ENCODE data around the gene FAF1.
A peak's percentile ranks its signal among the peaks of the same experiment; 100 is the strongest.
"Not testable (repeated sequence)": the region's sequence is repeated elsewhere in the genome, so short reads cannot be mapped to it uniquely, and the experiment has no call there.

Gene FAF1

GRCh38 chr1:50779801-50780200, 180.3 kb downstream of the FAF1 start:
- ATAC-seq (no peak), DNase-seq (no peak)

GRCh38 chr1:50775740-50776139, 184.3 kb downstream of the FAF1 start:
- no peak for DNase-seq
- ATAC-seq, result no peak

- DNase-seq (no peak), ATAC-seq (no peak)
Measured at GRCh38 chr1:50774759-50775351, 185.2 kb downstream of the FAF1 start.

- no peak for ATAC-seq
Measured at GRCh38 chr1:50766688-50767087, 193.4 kb downstream of the FAF1 start.

GRCh38 chr1:50756543-50756942, 203.5 kb downstream of the FAF1 start:
- not testable (repeated sequence) for ATAC-seq, DNase-seq

More at GRCh38 chr1:50766688-50767087, 193.4 kb downstream of the FAF1 start:
- no peak for DNase-seq

- not testable (repeated sequence) for DNase-seq, ATAC-seq
Measured at GRCh38 chr1:50754764-50755163, 205.3 kb downstream of the FAF1 start.

- no peak for ATAC-seq
Measured at GRCh38 chr1:50750021-50750619, 209.9 kb downstream of the FAF1 start.

GRCh38 chr1:50747394-50747793, 212.7 kb downstream of the FAF1 start:
- no peak for ATAC-seq
- DNase-seq, result no peak

More at GRCh38 chr1:50750021-50750619, 209.9 kb downstream of the FAF1 start:
- DNase-seq, result no peak

GRCh38 chr1:50742523-50742922, 217.5 kb downstream of the FAF1 start:
- ATAC-seq (no peak), DNase-seq (no peak)

- ATAC-seq, result no peak
- no peak for DNase-seq
Measured at GRCh38 chr1:50739125-50739524, 220.9 kb downstream of the FAF1 start.

GRCh38 chr1:50735443-50735842, 224.6 kb downstream of the FAF1 start:
- ATAC-seq, result no peak
- no peak for DNase-seq

- DNase-seq, ATAC-seq: not testable (repeated sequence)
Measured at GRCh38 chr1:50727578-50727977, 232.5 kb downstream of the FAF1 start.

GRCh38 chr1:50724626-50725286, 235.3 kb downstream of the FAF1 start:
- ATAC-seq (peak; percentile 19), DNase-seq (no peak)

GRCh38 chr1:50720457-50721053, 239.5 kb downstream of the FAF1 start:
- ATAC-seq (no peak), DNase-seq (no peak)

GRCh38 chr1:50719126-50719525, 240.9 kb downstream of the FAF1 start:
- ATAC-seq (no peak), DNase-seq (no peak)

- no peak for ATAC-seq
Measured at GRCh38 chr1:50717327-50717726, 242.7 kb downstream of the FAF1 start.

GRCh38 chr1:50716455-50716854, 243.6 kb downstream of the FAF1 start:
- not testable (repeated sequence) for DNase-seq, ATAC-seq

More at GRCh38 chr1:50717327-50717726, 242.7 kb downstream of the FAF1 start:
- no peak for DNase-seq

GRCh38 chr1:50710099-50710498, 250.0 kb downstream of the FAF1 start:
- DNase-seq (no peak), ATAC-seq (no peak)

- DNase-seq (no peak), ATAC-seq (no peak)
Measured at GRCh38 chr1:50707824-50708223, 252.2 kb downstream of the FAF1 start.

GRCh38 chr1:50705699-50706098, 254.4 kb downstream of the FAF1 start:
- no peak for ATAC-seq

GRCh38 chr1:50705041-50705440, 255.0 kb downstream of the FAF1 start:
- ATAC-seq (no peak), DNase-seq (no peak)

More at GRCh38 chr1:50705699-50706098, 254.4 kb downstream of the FAF1 start:
- no peak for DNase-seq

GRCh38 chr1:50704126-50704525, 255.9 kb downstream of the FAF1 start:
- ATAC-seq (no peak), DNase-seq (no peak)

GRCh38 chr1:50703240-50703639, 256.8 kb downstream of the FAF1 start:
- no peak for DNase-seq

More at GRCh38 chr1:50703240-50703639, 256.8 kb downstream of the FAF1 start:
- no peak for ATAC-seq
